Activated CD4-positive, alpha-beta T cell treated with anti-CD3 and anti-CD28 coated beads, Interleukin-2, amount 50 U/mL, for 16 hours (primary cell): Measurements from ENCODE around the gene SETD4.
A peak's percentile ranks its signal among the peaks of the same experiment; 100 is the strongest.
"Not testable (repeated sequence)": the region's sequence is repeated elsewhere in the genome, so short reads cannot be mapped to it uniquely, and the experiment has no call there.

Experiments
- DNase-seq: peaks from one replicate; pipeline ENCODE4 v3.0.0-alpha.2; 2020

SETD4 gene

GRCh38 chr21:36060159-36060921 lies at the start of gene SETD4:
Gene SETD4 (minus strand): TSS chr21:36060526. CDS start chr21:36058888, 1,638 bp downstream.
- DNase-seq = peak; percentile 96

- no peak for DNase-seq
These were observed 49.5 kb upstream of the SETD4 start for GRCh38 chr21:36109868-36110267.

GRCh38 chr21:36105327-36105842 lies 45.1 kb upstream of the SETD4 start:
- no peak for DNase-seq

- peak; percentile 43 for DNase-seq
These were observed 44.3 kb upstream of the SETD4 start for GRCh38 chr21:36104317-36105300.

GRCh38 chr21:36103434-36103833 lies 43.1 kb upstream of the SETD4 start:
- DNase-seq = no peak

GRCh38 chr21:36100971-36101641 lies 40.8 kb upstream of the SETD4 start:
- no peak for DNase-seq

- not testable (repeated sequence) for DNase-seq
These were observed 39.4 kb upstream of the SETD4 start for GRCh38 chr21:36099695-36100211.

GRCh38 chr21:36099000-36099399 lies 38.7 kb upstream of the SETD4 start:
- DNase-seq = no peak

GRCh38 chr21:36098182-36098532 lies 37.8 kb upstream of the SETD4 start:
- DNase-seq = no peak

GRCh38 chr21:36097427-36098181 lies 37.3 kb upstream of the SETD4 start:
- no peak for DNase-seq

GRCh38 chr21:36096398-36097290 lies 36.3 kb upstream of the SETD4 start:
- no peak for DNase-seq

GRCh38 chr21:36093512-36093911 lies 33.2 kb upstream of the SETD4 start:
- DNase-seq = no peak

- DNase-seq = no peak
These were observed 32.4 kb upstream of the SETD4 start for GRCh38 chr21:36092681-36093080.

GRCh38 chr21:36089946-36090345 lies 29.6 kb upstream of the SETD4 start:
- DNase-seq = no peak

GRCh38 chr21:36087362-36088138 lies 27.2 kb upstream of the SETD4 start:
- no peak for DNase-seq

- DNase-seq = no peak
These were observed 21.9 kb upstream of the SETD4 start for GRCh38 chr21:36082237-36082664.

- no peak for DNase-seq
These were observed 20.1 kb upstream of the SETD4 start for GRCh38 chr21:36080386-36080785.

- no peak for DNase-seq
These were observed 19.3 kb upstream of the SETD4 start for GRCh38 chr21:36079671-36080070.

GRCh38 chr21:36079010-36079649 lies 18.8 kb upstream of the SETD4 start:
- peak; percentile 65 for DNase-seq

- no peak for DNase-seq
These were observed 17.4 kb upstream of the SETD4 start for GRCh38 chr21:36077758-36078157.
